Measurements from ENCODE around the gene CPXM1. TPM values are rescaled to one million over a fixed set of nuclear protein-coding genes. Genes with fewer than 3 reads are reported as not detected.

CPXM1 gene
- total and polyA plus RNA-seq, 10 of the 15 experiments (the other 5 are each of a cell fraction or from before 2014, with no cell fraction given), result 0.22 to 3.9 (median 0.63) TPM; not detected in 2

- Histone ChIP-seq H3K4me2 (ENCODE audit: control insufficient read depth, insufficient read depth) (no peak overlapping the region), H3K9ac (ENCODE audit: control insufficient read depth, insufficient read depth, low read length) (no peak overlapping the region), H3K36me3 (ENCODE audit: control insufficient read depth in 2 of 2, insufficient read depth in 2 of 2, low read length in 1 of 2) (no peaks in the 10 kb centered on the region), H3K27ac (ENCODE audit: control insufficient read depth, insufficient read depth) (no peak overlapping the region), H3K4me1 (ENCODE audit: control insufficient read depth, insufficient read depth, low read length) (peaks cover 14% of the 10 kb centered on the region), H3K9me3 (replicated peaks; ENCODE audit: control insufficient read depth, insufficient read depth, low read length) (no peaks in the 10 kb centered on the region), H3K79me2 (ENCODE audit: control insufficient read depth, insufficient read depth, low read length) (peaks cover 6% of the 10 kb centered on the region; the same call in 1 of the 2 replicates), H2AFZ (ENCODE audit: control insufficient read depth, low read depth, low read length) (no peak overlapping the region), H3K4me3 (no peak overlapping the region), H4K20me1 (ENCODE audit: control insufficient read depth, insufficient read depth) (no peaks in the 10 kb centered on the region), H3K27me3 (replicated peaks in 1 of 2; ENCODE audit: control insufficient read depth in 2 of 2, insufficient read depth in 2 of 2, low read length in 1 of 2) (no peaks in the 10 kb centered on the region)
- RAD21 ChIA-PET (ENCODE audit: unreplicated experiment), result no interaction called here
- FAIRE-seq (no peak), ATAC-seq (no peak), DNase-seq (ENCODE audit: low read depth, low spot score) (no peak)
- in situ Hi-C loops (cut with MboI) (no loop called here), intact Hi-C loops (cut with micrococcal nuclease; ENCODE audit: unreplicated experiment) (no loop called here)
- BruUV-seq (replicated peaks), result no TSS peak
- POLR2A ChIA-PET, result interaction anchor here (0.6 kb wide), 1 partner anchor 363 kb away, joined by 4 read pairs; no protein-coding TSS in a partner anchor
- SMC1A ChIA-PET (ENCODE audit: uncharacterized antibody, unreplicated experiment), result interaction anchor here (1.1 kb wide), 1 partner anchor 134 kb away, joined by 3 read pairs; no protein-coding TSS in a partner anchor
- WGBS (ENCODE audit: insufficient coverage, insufficient replicate concordance, low lambda C conversion rate, missing lambda C conversion rate), result 94% methylated on average over 6 of the region's 6 CpGs
- CTCF ChIA-PET, result no interaction called here
- TF ChIP-seq MEF2B (IDR thresholded peaks at IDR 0.05; ENCODE audit: partially characterized antibody, poor library complexity, severe bottlenecking), result no peak
- no peak for TF ChIP-seq TCF7 (IDR thresholded peaks at IDR 0.05; ENCODE audit: borderline replicate concordance)
- no peak for TF ChIP-seq ZBTB33 (IDR thresholded peaks at IDR 0.05)
- no peak for TF ChIP-seq CHD2 (IDR thresholded peaks at IDR 0.05; ENCODE audit: borderline replicate concordance, low read depth, low read length)
- TF ChIP-seq SRF (IDR thresholded peaks at IDR 0.05; ENCODE audit: low read depth in 2 of 2, low read length in 2 of 2), result no peak
- TF ChIP-seq SIN3A (IDR thresholded peaks at IDR 0.05; ENCODE audit: low read depth, low read length), result no peak
- no peak for TF ChIP-seq ZNF24 (IDR thresholded peaks at IDR 0.05)
- no peak for TF ChIP-seq ZBTB11 (CRISPR knock-in tag; IDR thresholded peaks at IDR 0.05)
- TF ChIP-seq TCF12 (IDR thresholded peaks at IDR 0.05; ENCODE audit: low read depth, low read length), result no peak
Observed at GRCh38 chr20:2837221-2837960, 37.0 kb upstream of the CPXM1 start.
